HepG2 (cell line): Measurements from ENCODE around the gene SYNE2. TPM values are rescaled to one million over a fixed set of nuclear protein-coding genes. Genes with fewer than 3 reads are reported as not detected.

Experiments
- ATAC-seq: fragments of 200-7000 bp; cut with Tn5 transposase; 3 replicates; pipeline ENCODE4 v1.9.1; 2020; ENCODE audit warnings: mild to moderate bottlenecking, moderate library complexity
- BruUV-seq: library from RNA; stranded (reverse); fragments of 400-500 nt; replicated peaks from 2 replicates; lab custom pipeline; 2021; lab: Mats Ljungman, UMichigan
- CTCF ChIA-PET: fragments of 300-600 bp; formaldehyde crosslinking; extraction: SDS; loops from one replicate; lab custom pipeline; 2021; ENCODE audit warnings: low total read pairs, inconsistent platforms, low intra/inter-chr PET ratio; lab: Yijun Ruan, JAX
- POLR2A ChIA-PET: fragments of 350-600 bp; sonication (Branson Sonifier 250); formaldehyde crosslinking; loops from one replicate; lab custom pipeline; 2020; ENCODE audit warnings: antibody characterized with exemption, inconsistent platforms; lab: Yijun Ruan, JAX
- DNase-seq: peaks from one replicate; pipeline ENCODE4 v3.0.0-alpha.2; 2015; ENCODE audit warnings: low spot score
- FAIRE-seq: peaks from 3 replicates; lab custom pipeline; 2011; peaks lifted over from hg19 to GRCh38; lab: Jason Lieb, UNC
- H2AFZ ChIP-seq: one replicate; pipeline ENCODE4 v1.6.1; 2011; ENCODE audit warnings: low read length, inconsistent platforms
- H3K27ac ChIP-seq: fragments of 300-600 bp; 3 replicates; pipeline ENCODE4 v1.8.0; 2011; ENCODE audit warnings: mixed run types, mild to moderate bottlenecking, mixed read lengths, low read length, inconsistent platforms; ENCODE audit not compliant: insufficient read depth; ENCODE audit errors: extremely low read length
- H3K27me3 ChIP-seq, 2 experiments: fragments of 200-600 bp in 1 of 2; 2 replicates in 1 of 2; 3 replicates in 1 of 2; pipeline versions ENCODE4 v1.6.0 to v1.8.0; 2011; ENCODE audit warnings: low read length in 2 of 2, mild to moderate bottlenecking in 2 of 2, moderate library complexity in 2 of 2, inconsistent platforms in 1 of 2; ENCODE audit not compliant: insufficient read depth in 2 of 2, control insufficient read depth in 1 of 2
- H3K36me3 ChIP-seq, 2 experiments: fragments of 200-600 bp in 1 of 2; replicated peaks in 1 of 2; 2 replicates in 1 of 2; 3 replicates in 1 of 2; pipeline versions ENCODE4 v1.5.1 to v1.8.0; 2011; ENCODE audit warnings: low read length in 2 of 2, inconsistent platforms in 1 of 2; ENCODE audit not compliant: insufficient read depth in 2 of 2, control insufficient read depth in 1 of 2
- H3K4me1 ChIP-seq: 2 replicates; pipeline ENCODE4 v1.5.1; 2012; ENCODE audit warnings: low read length, inconsistent platforms; ENCODE audit not compliant: insufficient read depth
- H3K4me2 ChIP-seq: 2 replicates; pipeline ENCODE4 v1.6.0; 2011; ENCODE audit warnings: low read depth, low read length, inconsistent platforms
- H3K4me3 ChIP-seq, 3 experiments: fragments of 200-600 bp in 1 of 3; sonication (generic), shearing (Covaris generic) in 1 of 3; replicated peaks in 1 of 3; 2 replicates each; pipeline ENCODE4 v1.5.1; 2011 to 2016; ENCODE audit warnings: low read length in 3 of 3, inconsistent platforms in 2 of 3, low read depth in 2 of 3, mild to moderate bottlenecking in 2 of 3, control low read depth in 1 of 3, mixed read lengths in 1 of 3; ENCODE audit not compliant: insufficient read depth in 1 of 3
- H3K79me2 ChIP-seq: one replicate; pipeline ENCODE4 v1.6.1; 2011; ENCODE audit warnings: low read length, inconsistent platforms; ENCODE audit not compliant: insufficient read depth
- H3K9ac ChIP-seq: 2 replicates; pipeline ENCODE4 v1.6.0; 2011; ENCODE audit warnings: mild to moderate bottlenecking, low read depth, low read length, inconsistent platforms; ENCODE audit not compliant: insufficient read depth
- H3K9me3 ChIP-seq: 2 replicates; pipeline ENCODE4 v1.5.1; 2012; ENCODE audit warnings: mild to moderate bottlenecking, low read length
- H4K20me1 ChIP-seq: 2 replicates; pipeline ENCODE4 v1.6.0; 2011; ENCODE audit warnings: inconsistent platforms, mild to moderate bottlenecking, low read length, moderate library complexity; ENCODE audit not compliant: insufficient read depth
- CHD2 ChIP-seq: IDR thresholded peaks from 2 replicates; pipeline ENCODE4 v1.6.1; 2011; ENCODE audit warnings: low read depth, low read length, improper control_type of control experiment
- EHMT2 ChIP-seq: fragments of 200-600 bp; sonication (generic); IDR thresholded peaks from 2 replicates; pipeline ENCODE4 v1.7.0; 2017; ENCODE audit warnings: antibody characterized with exemption, low read depth, low read length, borderline replicate concordance
- ELK4 ChIP-seq: sonication (generic); formaldehyde crosslinking; IDR thresholded peaks from 2 replicates; pipeline ENCODE4 v1.9.0; 2021; ENCODE audit warnings: missing genetic modification reagents, borderline replicate concordance
- FIP1L1 ChIP-seq: fragments of 200-400 bp; formaldehyde crosslinking; IDR thresholded peaks from 2 replicates; pipeline ENCODE4 v1.6.1; 2018; ENCODE audit warnings: low read depth, mild to moderate bottlenecking, low read length, moderate library complexity, borderline replicate concordance; ENCODE audit not compliant: insufficient read depth
- NR2F1 ChIP-seq, 2 experiments: fragments of 450-650 bp in 1 of 2; formaldehyde crosslinking in 1 of 2; IDR thresholded peaks; 2 replicates each; pipeline versions ENCODE4 v1.5.0 to v1.6.1; 2016 to 2020; ENCODE audit warnings: mild to moderate bottlenecking in 1 of 2, missing compliant biosample characterization in 1 of 2, missing genetic modification reagents in 1 of 2, moderate library complexity in 1 of 2
- SAP130 ChIP-seq: IDR thresholded peaks from 2 replicates; pipeline ENCODE4 v1.6.1; 2016; ENCODE audit warnings: low read depth
- SNAI1 ChIP-seq: sonication (generic); formaldehyde crosslinking; IDR thresholded peaks from 2 replicates; pipeline ENCODE4 v1.5.0; 2020; ENCODE audit warnings: mild to moderate bottlenecking, missing genetic modification reagents, borderline replicate concordance
- ZIK1 ChIP-seq: sonication (generic); formaldehyde crosslinking; IDR thresholded peaks from 2 replicates; pipeline ENCODE4 v1.5.0; 2020; ENCODE audit warnings: mild to moderate bottlenecking, low read depth, missing genetic modification reagents, borderline replicate concordance
- ZNF296 ChIP-seq: sonication (generic); formaldehyde crosslinking; conservative IDR thresholded peaks from 2 replicates; pipeline ENCODE4 v1.5.0; 2020; ENCODE audit warnings: mild to moderate bottlenecking, missing genetic modification reagents
- ZNF761 ChIP-seq: sonication (generic); formaldehyde crosslinking; conservative IDR thresholded peaks from 2 replicates; pipeline ENCODE4 v1.4.0; 2020; ENCODE audit warnings: mild to moderate bottlenecking, missing genetic modification reagents
- WGBS: methylation state at CpG from one replicate; pipeline ENCODE4 v1.1.6; 2017; ENCODE audit warnings: low lambda C conversion rate; 5-methylcytosine and 5-hydroxymethylcytosine counted together
- in situ Hi-C: cut with HindIII; loops from 2 replicates; pipeline ENCODE4 v1.10.0; 2017; ENCODE audit warnings: low pct_unique_long_range_greater_than_20kb; ENCODE audit not compliant: extremely low pct_ligation_motif_present
- intact Hi-C: fragments of 100-400 bp; cut with micrococcal nuclease; formaldehyde crosslinking; loops from one replicate; pipeline ENCODE4 v1.10.0; 2022; ENCODE audit not compliant: unreplicated experiment
- polyA plus RNA-seq, 8 experiments: library from polyadenylated mRNA; depleted of rRNA in 3 of 8; stranded (reverse) in 7 of 8; unstranded in 1 of 8; fragments of >200 nt; fragmentation: Illumina TruSeq in 4 of 8; extraction: Trizol in 4 of 8; gene quantifications; 2 replicates each; pipeline versions ENCODE4 v1.2.1 to v1.2.3, GENCODE V29; 2011 to 2016; ENCODE audit warnings: low read depth in 4 of 8, missing spikeins in 1 of 8, mixed read lengths in 1 of 8; ENCODE audit not compliant: insufficient read depth in 1 of 8
- total RNA-seq, 5 experiments: library from RNA; depleted of rRNA; stranded (reverse); fragments of >200 nt; fragmentation: Illumina TruSeq; extraction: Trizol; gene quantifications; 2 replicates each; pipeline ENCODE4 v1.2.3, GENCODE V29; 2016; ENCODE audit warnings: low read depth in 1 of 5
- TF ChIP-seq, protein P1 (sequence below): sonication (generic); formaldehyde crosslinking; conservative IDR thresholded peaks from 2 replicates; pipeline ENCODE4 v1.4.0; 2020; ENCODE audit warnings: mild to moderate bottlenecking, missing genetic modification reagents, moderate library complexity
- TF ChIP-seq, protein P2 (sequence below): IDR thresholded peaks from 2 replicates; pipeline ENCODE4 v1.6.1; 2018; ENCODE audit warnings: missing genetic modification reagents
- TF ChIP-seq, protein P3 (sequence below): sonication (generic); formaldehyde crosslinking; IDR thresholded peaks from 2 replicates; pipeline ENCODE4 v1.8.1; 2022; ENCODE audit warnings: low read depth, mild to moderate bottlenecking, missing genetic modification reagents

The SYNE2 gene
- total and polyA plus RNA-seq, 2 of the 13 experiments (the other 11 are each of a cell fraction or from before 2014, with no cell fraction given), result 6.2 to 13.3 TPM

DNA sequence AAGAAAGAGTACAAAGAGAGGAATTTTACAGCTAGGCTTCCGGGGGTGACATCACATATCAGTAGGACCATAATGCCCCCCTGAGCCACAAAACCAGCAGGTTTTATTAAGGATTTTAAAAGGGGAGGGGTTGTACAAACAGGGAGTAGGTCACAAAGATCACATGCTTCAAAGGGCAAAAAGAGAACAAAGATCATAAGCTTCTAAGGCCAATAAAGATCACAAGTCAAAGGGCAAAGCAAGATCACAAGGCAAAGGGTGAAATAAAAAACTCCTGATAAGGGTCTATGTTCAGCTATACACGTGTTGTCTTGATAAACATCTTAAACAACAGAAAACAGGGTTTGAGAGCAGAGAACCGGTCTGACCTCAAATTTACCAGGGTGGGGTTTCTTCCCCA is 41.1 kb upstream of the SYNE2 start (continued):
- TF ChIP-seq, protein P1, sequence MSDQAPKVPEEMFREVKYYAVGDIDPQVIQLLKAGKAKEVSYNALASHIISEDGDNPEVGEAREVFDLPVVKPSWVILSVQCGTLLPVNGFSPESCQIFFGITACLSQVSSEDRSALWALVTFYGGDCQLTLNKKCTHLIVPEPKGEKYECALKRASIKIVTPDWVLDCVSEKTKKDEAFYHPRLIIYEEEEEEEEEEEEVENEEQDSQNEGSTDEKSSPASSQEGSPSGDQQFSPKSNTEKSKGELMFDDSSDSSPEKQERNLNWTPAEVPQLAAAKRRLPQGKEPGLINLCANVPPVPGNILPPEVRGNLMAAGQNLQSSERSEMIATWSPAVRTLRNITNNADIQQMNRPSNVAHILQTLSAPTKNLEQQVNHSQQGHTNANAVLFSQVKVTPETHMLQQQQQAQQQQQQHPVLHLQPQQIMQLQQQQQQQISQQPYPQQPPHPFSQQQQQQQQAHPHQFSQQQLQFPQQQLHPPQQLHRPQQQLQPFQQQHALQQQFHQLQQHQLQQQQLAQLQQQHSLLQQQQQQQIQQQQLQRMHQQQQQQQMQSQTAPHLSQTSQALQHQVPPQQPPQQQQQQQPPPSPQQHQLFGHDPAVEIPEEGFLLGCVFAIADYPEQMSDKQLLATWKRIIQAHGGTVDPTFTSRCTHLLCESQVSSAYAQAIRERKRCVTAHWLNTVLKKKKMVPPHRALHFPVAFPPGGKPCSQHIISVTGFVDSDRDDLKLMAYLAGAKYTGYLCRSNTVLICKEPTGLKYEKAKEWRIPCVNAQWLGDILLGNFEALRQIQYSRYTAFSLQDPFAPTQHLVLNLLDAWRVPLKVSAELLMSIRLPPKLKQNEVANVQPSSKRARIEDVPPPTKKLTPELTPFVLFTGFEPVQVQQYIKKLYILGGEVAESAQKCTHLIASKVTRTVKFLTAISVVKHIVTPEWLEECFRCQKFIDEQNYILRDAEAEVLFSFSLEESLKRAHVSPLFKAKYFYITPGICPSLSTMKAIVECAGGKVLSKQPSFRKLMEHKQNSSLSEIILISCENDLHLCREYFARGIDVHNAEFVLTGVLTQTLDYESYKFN (CRISPR knock-in tag), result peak; percentile 60
- peak; percentile 37 to 88; a peak in 3 of 4 replicates for TF ChIP-seq NR2F1 (CRISPR knock-in tag; IDR thresholded peaks at IDR 0.05)

- ATAC-seq, result no peak
- Histone ChIP-seq H3K27me3 (no peaks in the 10 kb centered on the region; a peak in 1 of 5 replicates), H3K79me2 (no peaks in the 10 kb centered on the region), H3K9me3 (no peaks in the 10 kb centered on the region), H2AFZ (no peak overlapping the region), H3K4me2 (no peak overlapping the region), H3K4me3 (no peak overlapping the region), H3K9ac (no peak overlapping the region), H3K4me1 (no peaks in the 10 kb centered on the region), H4K20me1 (no peaks in the 10 kb centered on the region), H3K27ac (no peak overlapping the region), H3K36me3 (no peaks in the 10 kb centered on the region)
- no peak for DNase-seq
- FAIRE-seq, result no peak
- in situ Hi-C loops, result no loop called here
- WGBS, result 4% methylated on average over 1 of the region's 1 CpG
- POLR2A ChIA-PET, result no interaction called here
- no TSS peak for BruUV-seq
- CTCF ChIA-PET, result no interaction called here
- intact Hi-C loops, result no loop called here
- no peak for TF ChIP-seq CHD2
- TF ChIP-seq ELK4, result no peak
- no peak for TF ChIP-seq FIP1L1
- TF ChIP-seq, protein P2, sequence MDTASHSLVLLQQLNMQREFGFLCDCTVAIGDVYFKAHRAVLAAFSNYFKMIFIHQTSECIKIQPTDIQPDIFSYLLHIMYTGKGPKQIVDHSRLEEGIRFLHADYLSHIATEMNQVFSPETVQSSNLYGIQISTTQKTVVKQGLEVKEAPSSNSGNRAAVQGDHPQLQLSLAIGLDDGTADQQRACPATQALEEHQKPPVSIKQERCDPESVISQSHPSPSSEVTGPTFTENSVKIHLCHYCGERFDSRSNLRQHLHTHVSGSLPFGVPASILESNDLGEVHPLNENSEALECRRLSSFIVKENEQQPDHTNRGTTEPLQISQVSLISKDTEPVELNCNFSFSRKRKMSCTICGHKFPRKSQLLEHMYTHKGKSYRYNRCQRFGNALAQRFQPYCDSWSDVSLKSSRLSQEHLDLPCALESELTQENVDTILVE (CRISPR knock-in tag), result no peak
- no peak for TF ChIP-seq ZNF296 (CRISPR knock-in tag)
- TF ChIP-seq SNAI1 (CRISPR knock-in tag), result no peak
- TF ChIP-seq, protein P3, sequence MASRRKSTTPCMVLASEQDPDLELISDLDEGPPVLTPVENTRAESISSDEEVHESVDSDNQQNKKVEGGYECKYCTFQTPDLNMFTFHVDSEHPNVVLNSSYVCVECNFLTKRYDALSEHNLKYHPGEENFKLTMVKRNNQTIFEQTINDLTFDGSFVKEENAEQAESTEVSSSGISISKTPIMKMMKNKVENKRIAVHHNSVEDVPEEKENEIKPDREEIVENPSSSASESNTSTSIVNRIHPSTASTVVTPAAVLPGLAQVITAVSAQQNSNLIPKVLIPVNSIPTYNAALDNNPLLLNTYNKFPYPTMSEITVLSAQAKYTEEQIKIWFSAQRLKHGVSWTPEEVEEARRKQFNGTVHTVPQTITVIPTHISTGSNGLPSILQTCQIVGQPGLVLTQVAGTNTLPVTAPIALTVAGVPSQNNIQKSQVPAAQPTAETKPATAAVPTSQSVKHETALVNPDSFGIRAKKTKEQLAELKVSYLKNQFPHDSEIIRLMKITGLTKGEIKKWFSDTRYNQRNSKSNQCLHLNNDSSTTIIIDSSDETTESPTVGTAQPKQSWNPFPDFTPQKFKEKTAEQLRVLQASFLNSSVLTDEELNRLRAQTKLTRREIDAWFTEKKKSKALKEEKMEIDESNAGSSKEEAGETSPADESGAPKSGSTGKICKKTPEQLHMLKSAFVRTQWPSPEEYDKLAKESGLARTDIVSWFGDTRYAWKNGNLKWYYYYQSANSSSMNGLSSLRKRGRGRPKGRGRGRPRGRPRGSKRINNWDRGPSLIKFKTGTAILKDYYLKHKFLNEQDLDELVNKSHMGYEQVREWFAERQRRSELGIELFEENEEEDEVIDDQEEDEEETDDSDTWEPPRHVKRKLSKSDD (CRISPR knock-in tag), result no peak
- no peak for TF ChIP-seq EHMT2
- no peak for TF ChIP-seq SAP130 (CRISPR knock-in tag)
- TF ChIP-seq ZIK1 (CRISPR knock-in tag), result no peak
- no peak for TF ChIP-seq ZNF761
Observed at GRCh38 chr14:63833728-63834127, 19.1 kb upstream of the SYNE2 start.
